ENCODE results near the gene CLPTM1.
"Not testable (repeated sequence)": the region's sequence is repeated elsewhere in the genome, so short reads cannot be mapped to it uniquely, and the experiment has no call there.

CLPTM1 gene

GRCh38 chr19:44942067-44942571 lies 13.1 kb upstream of the CLPTM1 start, which contains the start of gene APOC4:
Gene APOC4, plus strand, starts transcription at chr19:44942237. Its CDS starts 41 bp downstream, at chr19:44942278.
- DNase-seq = no peak

- DNase-seq = no peak
These were observed 11.4 kb upstream of the CLPTM1 start for GRCh38 chr19:44943801-44944249.

GRCh38 chr19:44947041-44947581 lies 8.1 kb upstream of the CLPTM1 start:
- DNase-seq = no peak

- DNase-seq = no peak
These were observed 6.9 kb upstream of the CLPTM1 start for GRCh38 chr19:44948237-44948636.

- DNase-seq = no peak
These were observed 6.3 kb upstream of the CLPTM1 start for GRCh38 chr19:44948763-44949374.

GRCh38 chr19:44949550-44949949 lies 5.6 kb upstream of the CLPTM1 start:
- DNase-seq = no peak

GRCh38 chr19:44951179-44952159 lies 3.7 kb upstream of the CLPTM1 start:
- peak; percentile 67 for DNase-seq

GRCh38 chr19:44954278-44954648 lies 917 bp upstream of the CLPTM1 start:
- DNase-seq = no peak

- no peak for DNase-seq
These were observed 592 bp downstream of the CLPTM1 start for GRCh38 chr19:44955505-44956439.

- DNase-seq = no peak
These were observed 2.3 kb downstream of the CLPTM1 start for GRCh38 chr19:44957526-44957925.

GRCh38 chr19:44958090-44958489 lies 2.9 kb downstream of the CLPTM1 start:
- no peak for DNase-seq

GRCh38 chr19:44959691-44960090 lies 4.5 kb downstream of the CLPTM1 start:
- no peak for DNase-seq

GRCh38 chr19:44960906-44961728 lies 5.9 kb downstream of the CLPTM1 start:
- no peak for DNase-seq

- no peak for DNase-seq
These were observed 6.6 kb downstream of the CLPTM1 start for GRCh38 chr19:44961821-44962220.

GRCh38 chr19:44968118-44968517 lies 12.9 kb downstream of the CLPTM1 start:
- no peak for DNase-seq

- DNase-seq = no peak
These were observed 13.5 kb downstream of the CLPTM1 start for GRCh38 chr19:44968670-44969069.

- DNase-seq = no peak
These were observed 14.3 kb downstream of the CLPTM1 start for GRCh38 chr19:44969437-44969836.

- DNase-seq = not testable (repeated sequence)
These were observed 16.3 kb downstream of the CLPTM1 start for GRCh38 chr19:44971451-44971850.

GRCh38 chr19:44972802-44973201 lies 17.6 kb downstream of the CLPTM1 start:
- no peak for DNase-seq

- no peak for DNase-seq
These were observed 19.0 kb downstream of the CLPTM1 start for GRCh38 chr19:44973982-44974735.

GRCh38 chr19:44974857-44975256 lies 19.7 kb downstream of the CLPTM1 start:
- DNase-seq = no peak

Data from right hindlimb (tissue), 1 donor.